K562 (cell line): ENCODE results near the gene ZBTB46. TPM values are rescaled to one million over a fixed set of nuclear protein-coding genes. Genes with fewer than 3 reads are reported as not detected.
A peak's percentile ranks its signal among the peaks of the same experiment; 100 is the strongest.

Experiments used
- ATAC-seq: fragments of 200-7000 bp; cut with Tn5 transposase; 3 replicates; pipeline ENCODE4 v1.9.1; 2020; ENCODE audit warnings: moderate library complexity
- BruUV-seq: library from RNA; stranded (reverse); fragments of 400-500 nt; replicated peaks from 2 replicates; lab custom pipeline; 2021; lab: Mats Ljungman, UMichigan
- CTCF ChIA-PET: fragments of 300-600 bp; formaldehyde crosslinking; extraction: SDS; loops from one replicate; lab custom pipeline; 2021; ENCODE audit warnings: low intra/inter-chr PET ratio; lab: Yijun Ruan, JAX
- POLR2A ChIA-PET: fragments of 300-600, 350-650 bp; sonication (Branson Sonifier 250); formaldehyde crosslinking; extraction: SDS; loops from one replicate; lab custom pipeline; 2021; ENCODE audit warnings: antibody characterized with exemption, inconsistent platforms; lab: Yijun Ruan, JAX
- DNase-seq, 4 experiments: peaks; one replicate each; pipeline versions ENCODE4 v3.0.0 to v3.0.0-alpha.2; 2011 to 2018; ENCODE audit warnings: low spot score in 3 of 4, mixed read lengths in 3 of 4; ENCODE audit errors: extremely low read depth in 1 of 4
- FAIRE-seq: peaks from 2 replicates; lab custom pipeline; 2011; peaks lifted over from hg19 to GRCh38; lab: Jason Lieb, UNC
- H2AFZ ChIP-seq: 2 replicates; pipeline ENCODE4 v1.6.0; 2011; ENCODE audit warnings: low read depth, low read length, control low read depth, inconsistent platforms
- H3K27ac ChIP-seq: fragments of 200-600 bp; 3 replicates; pipeline ENCODE4 v1.8.0; 2011; ENCODE audit warnings: low read depth, mild to moderate bottlenecking, control low read depth, inconsistent platforms, low read length, moderate library complexity, mixed read lengths; ENCODE audit errors: extremely low read depth
- H3K27me3 ChIP-seq, 2 experiments: fragments of 300-600 bp in 1 of 2; 2 replicates in 1 of 2; 3 replicates in 1 of 2; pipeline versions ENCODE4 v1.6.0 to v1.8.0; 2011; ENCODE audit warnings: inconsistent platforms in 2 of 2, low read length in 2 of 2, mild to moderate bottlenecking in 1 of 2, mixed read lengths in 1 of 2, moderate library complexity in 1 of 2; ENCODE audit not compliant: control insufficient read depth in 2 of 2, insufficient read depth in 2 of 2
- H3K36me3 ChIP-seq: fragments of 300-600 bp; 3 replicates; pipeline ENCODE4 v1.8.0; 2011; ENCODE audit warnings: mild to moderate bottlenecking, low read length, inconsistent platforms; ENCODE audit not compliant: control insufficient read depth, insufficient read depth
- H3K4me1 ChIP-seq, 2 experiments: fragments of 200-600 bp in 1 of 2; replicated peaks in 1 of 2; 2 replicates in 1 of 2; 3 replicates in 1 of 2; pipeline versions ENCODE4 v1.5.1 to v1.8.0; 2011; ENCODE audit warnings: inconsistent platforms in 2 of 2, low read length in 2 of 2, mild to moderate bottlenecking in 1 of 2, mixed read lengths in 1 of 2, moderate library complexity in 1 of 2; ENCODE audit not compliant: control insufficient read depth in 2 of 2, insufficient read depth in 2 of 2
- H3K4me2 ChIP-seq: 2 replicates; pipeline ENCODE4 v1.6.1; 2011; ENCODE audit warnings: low read length, control low read depth, inconsistent platforms, mixed read lengths; ENCODE audit not compliant: insufficient read depth
- H3K4me3 ChIP-seq: fragments of 200-600 bp; sonication (generic), shearing (Covaris generic); 2 replicates; pipeline ENCODE4 v1.5.1; 2016; ENCODE audit warnings: control low read depth, inconsistent platforms
- H3K79me2 ChIP-seq: fragments of 200-600 bp; 3 replicates; pipeline ENCODE4 v1.8.0; 2011; ENCODE audit warnings: low read length, inconsistent platforms; ENCODE audit not compliant: control insufficient read depth, insufficient read depth
- H3K9ac ChIP-seq, 2 experiments: 2 replicates each; pipeline versions ENCODE4 v1.6.0 to v1.6.1; 2011; ENCODE audit warnings: low read depth in 2 of 2, low read length in 2 of 2, control low read depth in 1 of 2, inconsistent platforms in 1 of 2, mild to moderate bottlenecking in 1 of 2, mixed read lengths in 1 of 2; ENCODE audit not compliant: insufficient read depth in 1 of 2
- H3K9me1 ChIP-seq: one replicate; pipeline ENCODE4 v1.6.0; 2011; ENCODE audit warnings: inconsistent platforms, mild to moderate bottlenecking, low read length, moderate library complexity; ENCODE audit not compliant: control insufficient read depth, insufficient read depth
- H3K9me3 ChIP-seq: replicated peaks from 2 replicates; pipeline ENCODE4 v1.5.1; 2011; ENCODE audit warnings: low read depth, low read length, inconsistent platforms; ENCODE audit not compliant: control insufficient read depth, insufficient read depth
- H4K20me1 ChIP-seq: replicated peaks from 2 replicates; pipeline ENCODE4 v1.6.1; 2011; ENCODE audit warnings: low read length, inconsistent platforms, mixed read lengths; ENCODE audit not compliant: control insufficient read depth, insufficient read depth
- CUX1 ChIP-seq: fragments of 200-800 bp; sonication (Bioruptor generic); IDR thresholded peaks from 2 replicates; pipeline ENCODE4 v1.6.1; 2016; ENCODE audit warnings: missing genetic modification characterization, missing compliant biosample characterization
- ELF4 ChIP-seq: fragments of 450-650 bp; formaldehyde crosslinking; IDR thresholded peaks from 2 replicates; pipeline ENCODE4 v1.4.0; 2022; ENCODE audit warnings: missing genetic modification characterization
- RBFOX2 ChIP-seq: fragments of 200-400 bp; formaldehyde crosslinking; IDR thresholded peaks from 2 replicates; pipeline ENCODE4 v1.6.1; 2017; ENCODE audit warnings: low read depth, mild to moderate bottlenecking, low read length, moderate library complexity
- ZBTB26 ChIP-seq: fragments of 450-650 bp; formaldehyde crosslinking; IDR thresholded peaks from 2 replicates; pipeline ENCODE4 v1.4.0; 2022; ENCODE audit warnings: missing genetic modification characterization
- ZNF316 ChIP-seq: fragments of 450-650 bp; IDR thresholded peaks from 2 replicates; pipeline ENCODE4 v1.6.1; 2016
- WGBS: fragments of 100-300 bp; shearing (Covaris generic); methylation state at CpG from one replicate; pipeline ENCODE4 v1.1.6; 2016; ENCODE audit warnings: low coverage, mixed read lengths; ENCODE audit not compliant: insufficient coverage; ENCODE audit errors: missing lambda C conversion rate; 5-methylcytosine and 5-hydroxymethylcytosine counted together
- in situ Hi-C: fragments of 300-500 bp; cut with MboI; formaldehyde crosslinking; loops from 4 replicates; pipeline ENCODE4 v1.15.0; 2018; ENCODE audit warnings: inconsistent platforms, mixed read lengths
- intact Hi-C: fragments of 100-400 bp; cut with micrococcal nuclease; formaldehyde crosslinking; loops from 2 replicates; pipeline ENCODE4 v1.14.2; 2022
- polyA plus RNA-seq, 8 experiments: library from polyadenylated mRNA; depleted of rRNA in 4 of 8; stranded (reverse) in 5 of 8; unstranded in 3 of 8; fragments of >200 nt; fragmentation: Nextera tagmentation in 2 of 8; fragmentation: Illumina TruSeq in 1 of 8; extraction: Ambion mirVana in 2 of 8; extraction: Trizol in 1 of 8; gene quantifications; 2 replicates each; pipeline versions ENCODE4 v1.2.1 to v1.2.3, GENCODE V29; 2011 to 2014; ENCODE audit warnings: inconsistent platforms in 1 of 8, missing spikeins in 1 of 8
- total RNA-seq, 7 experiments: library from RNA; depleted of rRNA in 6 of 7; stranded (reverse); fragments of >200 nt in 6 of 7; fragmentation: Illumina TruSeq in 2 of 7; extraction: Trizol in 2 of 7; gene quantifications; 2 replicates each; pipeline versions ENCODE4 v1.2.1 to v1.2.3, GENCODE V29; 2011 to 2021; ENCODE audit warnings: low replicate concordance in 1 of 7

ZBTB46 gene
- total and polyA plus RNA-seq, 9 of the 15 experiments (the other 6 are each of a cell fraction or from before 2014, with no cell fraction given), result 0.29 to 4.1 (median 1.1) TPM

- no peaks in the 10 kb centered on the region for H3K4me1 ChIP-seq
- no peak overlapping the region for H3K4me2 ChIP-seq
- FAIRE-seq, result no peak
- BruUV-seq, result TSS peak; percentile 23
- no peak overlapping the region for H3K27ac ChIP-seq
- no peaks in the 10 kb centered on the region for H3K27me3 ChIP-seq
- intact Hi-C loops, result no loop called here
- DNase-seq, result no peak
- H3K9me3 ChIP-seq, result no peaks in the 10 kb centered on the region
- WGBS, result 95% methylated on average over 13 of the region's 14 CpGs
- in situ Hi-C loops, result no loop called here
- no peak overlapping the region for H3K4me3 ChIP-seq
- CTCF ChIA-PET, result no interaction called here
- H2AFZ ChIP-seq, result no peak overlapping the region
- ATAC-seq, result no peak
- H3K36me3 ChIP-seq, result peaks cover 88% of the 10 kb centered on the region
- H4K20me1 ChIP-seq, result no peaks in the 10 kb centered on the region; the same call in none of the 2 replicates
- POLR2A ChIA-PET, result interaction anchor here (0.7 kb wide), 1 partner anchor 21 kb away, joined by 3 read pairs; the partner anchor contains the start of gene DNAJC5
- H3K9me1 ChIP-seq, result no peaks in the 10 kb centered on the region
- no peak overlapping the region; a peak in 1 of 4 replicates for H3K9ac ChIP-seq
- TF ChIP-seq CUX1 (CRISPR knock-in tag) (no peak), RBFOX2 (peak; percentile 54), ZBTB26 (CRISPR knock-in tag) (no peak), ZNF316 (peak; percentile 42; the same call in 1 of the 2 replicates), ELF4 (CRISPR knock-in tag) (no peak)
- H3K79me2 ChIP-seq, result peaks cover 7% of the 10 kb centered on the region; the same call in 2 of the 3 replicates
Measured at GRCh38 chr20:63873477-63873971, 42.5 kb upstream of the ZBTB46 start.
